HG02623 (cell line): ENCODE results near the gene NUBP2.
"Not testable (repeated sequence)": the region's sequence is repeated elsewhere in the genome, so short reads cannot be mapped to it uniquely, and the experiment has no call there.

Experiments used
- ATAC-seq: cut with Tn5 transposase; IDR thresholded peaks from one replicate; pipeline ENCODE4 v1.9.1; 2021; ENCODE audit warnings: moderate library complexity; ENCODE audit not compliant: unreplicated experiment

NUBP2 gene

DNA sequence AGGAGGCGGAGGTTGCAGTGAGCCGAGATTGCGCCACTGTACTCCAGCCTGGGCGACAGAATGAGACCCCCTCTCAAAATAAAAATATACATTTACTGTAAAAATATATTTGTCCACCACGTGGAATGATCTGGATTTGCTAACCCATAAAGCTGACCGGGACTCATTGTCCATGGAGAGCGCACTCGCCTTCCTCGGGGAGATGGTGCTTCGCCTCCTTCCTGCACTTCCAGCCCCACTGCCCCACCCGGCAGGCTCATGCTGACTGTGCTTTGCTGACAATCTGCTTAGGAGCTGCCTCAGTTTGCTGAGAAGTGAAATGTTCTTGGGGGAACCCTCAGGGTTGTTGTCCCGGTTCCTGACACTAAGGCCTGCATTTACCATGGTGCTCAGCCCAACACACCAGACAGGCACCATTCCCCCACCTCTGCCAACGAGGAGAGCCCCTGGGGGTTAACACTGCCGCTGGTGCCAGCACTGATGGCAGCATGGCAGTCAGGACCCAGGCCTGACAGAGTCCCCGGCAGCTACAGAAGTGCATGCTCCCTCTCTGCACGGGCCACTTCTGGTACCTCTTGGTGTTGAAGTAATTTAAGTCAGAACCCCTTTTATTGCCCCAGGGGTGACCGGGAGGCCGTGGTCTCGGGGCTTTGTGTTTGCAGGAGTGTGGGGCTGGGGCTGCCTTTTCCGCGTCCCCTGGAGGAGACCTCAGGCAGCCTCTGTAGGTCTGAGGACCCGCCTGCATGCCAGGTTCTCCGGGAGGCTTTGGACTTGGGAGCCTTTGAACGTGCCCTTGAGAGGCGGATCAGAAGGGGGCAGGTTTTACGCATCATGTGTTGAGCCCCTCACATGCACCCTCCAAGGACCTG, 2.5 kb downstream of the NUBP2 start:
- no peak for ATAC-seq

DNA sequence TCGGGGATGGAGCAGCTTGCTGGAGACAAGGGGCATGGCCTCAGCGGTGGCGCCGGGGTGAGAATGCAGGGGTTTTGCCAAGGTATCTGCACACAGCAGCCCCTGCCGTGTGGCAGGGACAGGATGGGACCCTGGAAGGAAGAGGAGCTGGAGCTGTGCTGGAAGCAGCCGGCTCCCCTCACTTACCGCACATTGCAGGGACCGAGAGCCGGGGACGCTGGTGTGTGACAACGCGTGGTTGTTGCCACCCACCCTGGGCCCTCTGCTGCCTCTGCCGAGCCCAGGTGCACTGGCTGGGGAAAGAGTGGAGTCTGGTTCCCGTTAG, 3.0 kb downstream of the NUBP2 start:
- no peak for ATAC-seq

DNA sequence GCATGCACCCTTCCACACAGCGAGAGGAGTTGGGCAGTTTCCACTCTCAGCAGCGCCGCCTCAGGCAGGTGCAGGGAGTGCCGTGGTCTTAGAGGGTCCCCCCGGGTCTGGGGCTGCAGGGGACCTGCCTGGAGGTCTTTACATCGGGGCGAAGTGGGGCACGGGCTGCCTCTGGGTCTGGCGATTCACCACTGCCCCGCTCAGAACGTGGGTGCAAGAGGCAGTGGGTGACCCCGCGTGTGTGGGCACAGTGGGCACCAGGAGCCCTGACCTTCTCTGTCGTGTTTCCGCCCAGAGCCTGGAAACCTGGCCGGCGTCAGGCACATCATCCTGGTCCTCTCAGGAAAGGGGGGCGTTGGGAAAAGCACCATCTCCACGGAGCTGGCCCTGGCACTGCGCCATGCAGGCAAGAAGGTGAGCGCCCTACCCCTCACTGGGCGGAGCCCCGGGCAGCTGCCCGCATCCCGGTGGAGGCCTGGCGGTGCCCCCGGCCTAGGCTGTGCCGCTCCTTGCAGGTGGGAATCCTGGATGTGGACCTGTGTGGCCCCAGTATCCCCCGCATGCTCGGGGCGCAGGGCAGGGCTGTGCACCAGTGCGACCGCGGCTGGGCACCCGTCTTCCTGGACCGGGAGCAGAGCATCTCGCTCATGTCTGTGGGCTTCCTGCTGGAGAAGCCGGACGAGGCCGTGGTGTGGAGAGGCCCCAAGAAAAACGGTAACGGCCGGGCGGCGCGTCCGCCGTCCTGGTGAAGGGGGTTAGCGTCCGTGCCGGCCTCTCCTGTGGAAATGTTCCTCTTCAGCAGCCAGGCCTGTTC, 3.7 kb downstream of the NUBP2 start:
- no peak for ATAC-seq

DNA sequence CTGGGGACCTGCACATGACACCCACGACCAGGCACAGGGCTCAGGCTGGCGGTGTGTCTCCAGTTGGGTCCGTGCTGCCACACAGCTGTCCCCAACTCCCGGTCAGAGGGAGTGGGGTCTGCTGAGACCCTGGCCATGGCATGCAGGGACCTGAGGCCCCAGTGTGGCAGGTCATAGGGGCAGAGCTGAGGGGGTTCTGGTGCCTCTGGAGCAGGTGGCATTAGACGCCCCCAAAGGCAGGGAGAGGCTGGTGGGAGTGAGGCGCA, 4.2 kb downstream of the NUBP2 start:
- no peak for ATAC-seq

DNA sequence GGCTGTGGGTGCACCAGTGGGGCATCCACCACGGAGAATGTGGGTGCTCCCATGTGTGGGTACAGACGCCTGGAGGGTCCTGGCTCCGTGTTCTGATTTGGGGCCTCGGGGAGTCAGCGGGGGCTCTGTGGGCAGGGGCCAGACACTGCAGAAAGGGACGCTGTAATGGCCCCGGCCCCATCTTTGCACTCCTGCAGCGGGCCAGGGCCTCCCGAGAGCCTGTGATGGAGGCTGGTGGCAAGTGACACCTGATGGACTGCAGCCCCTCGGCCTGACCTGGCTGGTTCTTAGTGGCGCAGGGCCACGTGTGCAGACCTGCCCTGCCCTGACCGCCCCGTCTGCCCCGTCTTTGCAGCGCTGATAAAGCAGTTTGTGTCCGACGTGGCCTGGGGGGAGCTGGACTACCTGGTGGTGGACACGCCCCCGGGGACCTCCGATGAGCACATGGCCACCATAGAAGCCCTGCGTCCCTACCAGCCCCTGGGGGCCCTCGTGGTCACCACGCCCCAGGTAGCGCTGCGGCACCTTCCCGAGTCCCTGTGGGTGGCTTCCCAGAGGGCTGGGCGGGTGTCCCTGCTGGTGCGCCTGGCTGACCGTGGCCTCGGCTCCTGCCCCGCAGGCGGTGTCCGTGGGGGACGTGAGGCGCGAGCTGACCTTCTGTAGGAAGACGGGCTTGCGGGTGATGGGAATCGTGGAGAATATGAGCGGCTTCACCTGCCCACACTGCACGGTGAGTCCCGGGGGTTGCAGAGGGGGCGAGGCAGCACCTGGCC, 4.7 kb downstream of the NUBP2 start:
- ATAC-seq, result no peak

DNA sequence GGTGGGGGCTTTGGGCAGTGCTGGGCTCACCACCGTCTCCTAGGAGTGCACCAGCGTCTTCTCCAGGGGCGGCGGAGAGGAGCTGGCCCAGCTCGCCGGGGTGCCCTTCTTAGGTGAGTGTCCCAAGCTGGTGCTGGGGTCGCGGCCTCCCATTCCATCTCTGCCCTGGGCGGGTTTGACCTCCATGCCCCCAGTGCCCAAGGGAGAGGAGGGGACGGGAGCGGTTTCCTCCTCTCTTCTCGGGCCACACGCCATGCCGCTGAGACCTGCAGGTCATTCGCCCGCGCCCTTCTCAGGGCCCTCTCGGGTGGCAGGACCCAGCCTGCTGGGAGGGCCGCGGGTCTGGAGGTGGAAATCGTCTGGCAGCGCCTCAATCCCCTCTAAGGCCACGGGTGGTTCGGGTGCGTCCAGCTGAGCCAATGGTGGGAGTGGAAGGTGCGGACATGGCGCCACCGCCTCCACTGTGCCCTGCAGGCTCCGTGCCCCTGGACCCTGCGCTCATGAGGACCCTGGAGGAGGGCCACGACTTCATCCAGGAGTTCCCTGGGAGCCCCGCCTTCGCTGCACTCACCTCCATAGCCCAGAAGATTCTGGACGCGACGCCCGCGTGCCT, 5.4 kb downstream of the NUBP2 start:
- ATAC-seq, result no peak

DNA sequence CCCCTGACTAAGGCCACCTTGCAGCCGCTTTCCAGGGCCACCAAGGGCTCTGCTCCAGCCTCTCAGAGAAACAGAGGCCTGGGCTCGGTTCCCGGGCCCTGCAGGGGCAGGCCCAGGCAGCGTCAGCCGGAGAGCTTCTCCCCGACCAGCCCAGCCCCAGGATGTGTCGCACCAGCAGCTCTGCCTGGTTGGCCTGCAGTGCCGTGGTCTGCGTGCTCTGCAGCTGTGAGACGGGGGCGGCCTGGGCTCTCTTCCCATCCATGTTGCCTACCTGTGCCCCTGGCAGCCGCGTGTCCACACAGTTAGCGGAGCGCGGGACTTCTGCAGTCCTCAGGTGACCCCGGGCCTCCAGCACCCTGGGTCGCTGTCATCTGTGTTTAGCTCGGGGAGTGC, 5.9 kb downstream of the NUBP2 start:
- ATAC-seq, result no peak

DNA sequence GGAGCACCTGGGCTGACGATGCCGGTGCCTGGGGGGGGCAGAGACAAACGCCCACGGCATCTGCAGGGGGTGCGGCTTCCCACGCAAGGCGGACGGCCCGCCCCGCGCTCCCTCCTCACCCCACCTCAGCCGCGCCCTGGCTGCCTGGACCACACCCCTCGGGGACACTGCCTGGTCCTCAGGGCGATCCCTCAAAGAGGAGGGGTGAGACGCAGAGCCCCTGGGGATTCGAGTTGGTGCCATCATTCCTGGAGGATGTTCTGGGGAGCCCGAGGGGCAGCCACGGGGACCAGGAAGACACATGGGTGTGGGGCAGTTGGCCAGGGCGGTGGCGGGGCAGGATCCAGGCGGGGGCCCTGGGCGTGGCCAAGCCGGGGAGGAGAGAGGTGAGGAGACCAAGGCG, 6.9 kb downstream of the NUBP2 start:
- ATAC-seq, result no peak

DNA sequence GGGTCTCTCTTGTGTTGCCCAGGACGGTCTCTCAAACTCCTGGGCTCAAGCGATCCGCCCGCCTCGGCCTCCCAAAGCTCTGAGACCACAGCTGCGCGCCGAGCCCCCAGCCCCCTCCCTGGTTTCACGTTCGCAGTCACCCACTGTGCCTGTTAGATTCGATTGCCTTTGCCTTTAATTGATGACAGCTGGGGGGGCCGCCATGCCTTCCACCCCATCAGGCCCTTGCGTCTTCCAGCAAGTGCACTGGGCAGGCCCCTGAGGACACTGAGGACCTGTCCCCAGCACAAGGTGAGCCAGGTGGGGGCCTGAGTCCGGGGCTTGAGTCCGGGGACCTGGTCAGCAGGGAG, 7.5 kb downstream of the NUBP2 start:
- ATAC-seq, result no peak

DNA sequence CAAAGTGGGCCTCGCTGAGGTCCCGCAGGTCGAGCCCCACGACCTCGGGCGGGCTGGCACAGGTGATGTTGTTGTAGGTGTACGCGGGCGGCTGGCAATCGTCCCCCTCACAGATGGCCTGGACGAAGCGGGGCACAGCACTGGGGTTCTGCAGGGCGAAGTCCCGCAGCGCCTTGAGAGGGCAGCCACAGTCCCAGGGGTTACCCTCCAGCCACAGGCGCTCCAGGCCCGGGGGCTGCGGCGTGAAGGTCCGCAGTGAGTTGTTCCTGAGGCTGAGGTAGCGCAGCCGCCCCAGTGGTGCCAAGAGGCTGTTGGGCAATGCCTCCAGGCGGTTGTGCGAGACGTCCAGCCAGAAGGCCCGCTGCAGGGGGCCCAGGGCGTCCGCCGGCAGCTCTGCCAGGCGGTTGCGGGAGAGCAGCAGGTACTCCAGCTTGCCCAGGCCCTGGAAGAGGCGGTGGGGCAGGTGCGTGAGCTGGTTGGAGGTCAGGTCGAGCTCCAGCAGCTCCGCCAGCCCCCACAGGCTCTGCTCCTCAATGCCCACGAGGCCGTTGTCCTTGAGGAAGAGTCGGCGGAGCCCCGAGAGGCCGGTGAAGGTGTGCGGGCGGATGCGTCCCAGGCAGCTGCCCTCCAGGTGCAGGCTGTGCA, 8.0 kb downstream of the NUBP2 start:
- no peak for ATAC-seq

DNA sequence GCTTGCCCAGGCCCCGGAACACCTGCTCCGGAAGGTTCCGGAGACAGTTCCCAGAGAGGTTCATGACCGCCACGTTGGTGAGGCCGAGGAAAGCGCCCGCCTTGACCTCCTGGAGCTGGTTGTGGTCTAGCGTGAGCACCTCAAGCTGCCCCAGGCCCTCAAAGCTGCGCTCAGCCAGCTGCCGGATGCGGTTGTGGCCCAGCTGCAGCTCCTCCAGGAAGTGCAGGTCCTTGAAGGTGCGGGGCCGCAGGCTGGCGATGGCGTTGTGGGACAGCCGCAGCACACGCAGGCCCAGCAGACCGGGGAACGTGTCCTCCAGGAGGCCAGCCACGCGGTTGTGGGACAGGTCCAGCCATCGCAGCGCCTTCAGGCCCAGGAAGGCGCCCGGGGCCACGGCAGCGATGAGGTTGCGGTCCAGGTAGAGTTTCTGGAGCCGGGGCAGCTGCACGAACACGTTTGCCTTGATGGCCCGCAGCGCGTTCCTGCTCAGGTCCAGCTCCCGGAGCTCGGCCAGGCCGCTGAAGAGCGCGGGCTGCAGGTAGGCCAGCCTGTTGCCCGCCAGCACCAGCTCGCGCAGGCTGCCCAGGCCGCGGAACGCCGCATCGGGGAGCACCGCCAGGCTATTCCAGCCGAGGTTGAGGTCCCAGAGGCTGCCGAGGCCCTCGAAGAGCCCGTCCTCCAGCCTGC, 8.6 kb downstream of the NUBP2 start:
- no peak for ATAC-seq

DNA sequence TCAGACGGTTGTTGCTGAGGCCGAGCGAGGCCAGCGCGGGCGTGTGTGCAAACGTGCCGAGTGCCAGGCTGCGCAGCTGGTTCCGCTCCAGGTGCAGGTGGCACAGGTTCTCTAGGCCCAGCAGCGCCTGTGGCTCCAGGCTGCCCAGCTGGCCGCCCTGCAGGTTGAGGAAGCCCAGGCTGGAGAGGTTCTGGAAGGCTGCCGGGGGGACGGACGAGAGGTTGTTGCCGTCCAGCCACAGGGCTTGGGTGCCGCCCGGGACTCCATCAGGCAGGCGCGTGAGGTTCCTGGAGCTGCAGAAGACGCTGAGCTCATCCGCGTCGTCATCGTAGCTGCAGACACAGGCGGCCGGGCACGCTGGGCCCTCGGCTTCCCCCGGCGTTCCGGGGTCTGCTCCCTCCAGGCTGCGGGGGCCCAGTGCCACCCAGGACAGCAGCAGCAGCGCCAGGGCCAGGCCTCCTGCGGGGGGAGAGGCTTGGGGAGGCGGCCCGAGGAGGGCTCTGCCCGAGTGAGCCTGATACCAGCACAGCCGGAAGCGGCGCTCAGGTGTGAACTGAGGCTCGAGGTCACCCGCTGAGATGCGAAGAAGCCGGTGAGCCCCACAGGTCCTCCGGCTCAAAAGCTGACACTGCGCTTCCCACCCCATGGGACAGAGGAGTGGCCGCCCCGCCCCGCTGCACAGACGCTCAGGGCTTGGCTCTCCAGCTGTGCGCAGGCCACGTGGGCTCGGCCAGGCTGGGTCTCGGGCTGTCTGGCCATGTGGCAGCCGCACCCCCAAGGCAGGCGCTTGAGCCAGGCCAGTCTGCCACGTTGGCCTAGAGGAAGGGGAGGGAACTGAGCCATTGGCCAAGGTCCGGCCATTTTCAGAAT, 9.4 kb downstream of the NUBP2 start:
- no peak for ATAC-seq

DNA sequence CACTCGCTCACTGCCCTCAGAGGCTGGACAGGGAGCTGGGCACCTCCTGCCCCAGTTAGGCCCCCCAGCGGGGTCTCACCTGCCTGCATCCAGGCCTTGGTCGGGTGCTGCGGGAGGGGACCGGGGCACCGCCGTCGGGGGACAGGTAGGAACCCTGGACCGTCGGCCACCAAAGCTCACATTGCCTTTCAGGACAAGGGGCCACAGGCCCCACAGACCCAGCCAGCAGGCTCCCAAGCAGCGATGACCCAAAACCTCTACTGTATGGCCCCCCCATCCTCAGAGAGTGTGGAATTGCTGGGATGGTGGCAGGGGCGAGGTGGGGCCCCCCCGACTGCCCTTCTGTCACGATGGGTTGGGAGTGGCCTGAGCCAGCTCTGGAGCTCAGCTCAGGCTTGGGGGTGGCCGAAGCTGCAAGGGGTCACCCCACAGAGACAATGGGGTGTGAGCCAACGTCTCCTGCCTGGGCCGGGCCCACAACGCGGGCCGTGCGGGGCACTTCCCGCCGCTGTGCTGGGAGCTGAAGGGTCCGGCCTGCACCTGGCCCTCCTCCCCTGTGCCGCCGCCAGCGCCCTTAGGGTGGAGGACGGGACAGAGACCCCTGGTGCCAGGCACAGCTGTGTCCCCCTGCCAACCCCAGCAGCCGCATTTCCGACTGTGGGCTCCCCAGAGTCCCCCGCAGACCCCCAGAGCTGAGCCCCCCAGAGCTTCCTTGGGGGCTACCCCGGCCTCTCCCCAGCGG, 10.2 kb downstream of the NUBP2 start:
- ATAC-seq, result no peak

DNA sequence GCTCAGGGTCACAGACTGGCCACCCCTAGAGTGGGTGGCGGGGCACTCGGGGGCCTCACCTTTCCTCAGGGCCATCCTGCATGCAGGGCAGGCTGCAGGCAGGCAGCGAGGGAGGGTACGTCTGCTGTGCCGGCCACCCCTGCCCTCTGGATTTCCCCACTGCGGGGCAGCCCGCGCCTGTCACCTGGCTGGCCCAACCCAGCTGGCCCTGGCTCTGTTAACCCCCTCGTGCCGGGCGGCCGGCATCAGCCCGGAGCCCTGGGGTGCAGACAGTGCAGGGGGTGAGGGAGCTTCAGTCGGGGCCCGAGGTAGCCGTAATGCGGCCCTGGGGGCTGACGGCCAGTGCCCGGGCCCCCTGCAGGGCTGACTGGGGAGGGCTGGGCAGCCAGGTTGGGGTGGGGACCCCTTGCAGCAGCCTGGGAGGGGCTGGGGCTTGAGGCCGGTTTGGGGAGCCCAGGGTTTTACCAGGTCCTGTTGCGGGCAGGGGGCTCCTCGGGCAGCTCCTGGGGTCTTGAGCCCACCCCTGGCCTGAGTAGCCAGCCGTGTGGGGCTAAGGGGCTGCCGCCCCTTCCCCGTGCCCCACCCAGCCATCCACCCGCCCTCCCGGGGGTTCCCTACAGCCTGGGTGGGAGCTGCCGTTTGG, 10.9 kb downstream of the NUBP2 start, which contains the start of gene IGFALS:
Gene IGFALS (minus strand): TSS at position 128 of the 643 bp plus-strand sequence. CDS start 53 bp downstream, at position 75.
- no peak for ATAC-seq

DNA sequence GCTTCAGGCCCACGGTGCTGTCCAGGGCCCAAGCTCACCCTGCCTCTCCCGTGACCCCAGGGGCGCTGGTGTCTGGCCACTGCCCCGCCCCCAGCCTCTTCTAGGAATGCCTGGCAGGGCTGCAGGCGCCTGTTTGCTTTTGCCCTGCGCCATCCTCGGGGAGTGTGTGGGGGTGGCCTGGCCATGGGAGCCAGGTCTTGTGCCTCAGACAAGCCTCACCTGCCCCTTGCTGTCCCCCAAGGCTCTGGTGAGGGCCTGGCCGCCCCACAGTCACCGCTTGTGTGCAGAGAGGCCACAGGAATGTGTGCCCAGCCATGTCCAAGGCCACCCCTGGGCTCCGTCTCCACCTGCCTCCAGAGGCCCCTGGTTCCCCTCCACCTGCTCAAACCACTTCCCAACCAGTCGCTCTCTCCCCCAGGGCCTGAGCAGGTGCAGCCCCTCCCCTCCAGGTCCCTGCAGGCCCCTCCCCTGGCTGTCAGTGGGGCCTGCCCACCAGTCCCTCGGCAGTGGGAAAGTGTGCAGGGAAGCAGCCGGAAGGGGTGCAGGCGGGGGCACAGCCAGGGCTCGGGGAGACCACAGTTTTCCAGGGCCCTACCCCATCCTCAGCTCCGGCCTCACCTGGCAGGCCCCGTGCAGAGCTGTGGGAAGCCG, 11.6 kb downstream of the NUBP2 start:
- no peak for ATAC-seq

DNA sequence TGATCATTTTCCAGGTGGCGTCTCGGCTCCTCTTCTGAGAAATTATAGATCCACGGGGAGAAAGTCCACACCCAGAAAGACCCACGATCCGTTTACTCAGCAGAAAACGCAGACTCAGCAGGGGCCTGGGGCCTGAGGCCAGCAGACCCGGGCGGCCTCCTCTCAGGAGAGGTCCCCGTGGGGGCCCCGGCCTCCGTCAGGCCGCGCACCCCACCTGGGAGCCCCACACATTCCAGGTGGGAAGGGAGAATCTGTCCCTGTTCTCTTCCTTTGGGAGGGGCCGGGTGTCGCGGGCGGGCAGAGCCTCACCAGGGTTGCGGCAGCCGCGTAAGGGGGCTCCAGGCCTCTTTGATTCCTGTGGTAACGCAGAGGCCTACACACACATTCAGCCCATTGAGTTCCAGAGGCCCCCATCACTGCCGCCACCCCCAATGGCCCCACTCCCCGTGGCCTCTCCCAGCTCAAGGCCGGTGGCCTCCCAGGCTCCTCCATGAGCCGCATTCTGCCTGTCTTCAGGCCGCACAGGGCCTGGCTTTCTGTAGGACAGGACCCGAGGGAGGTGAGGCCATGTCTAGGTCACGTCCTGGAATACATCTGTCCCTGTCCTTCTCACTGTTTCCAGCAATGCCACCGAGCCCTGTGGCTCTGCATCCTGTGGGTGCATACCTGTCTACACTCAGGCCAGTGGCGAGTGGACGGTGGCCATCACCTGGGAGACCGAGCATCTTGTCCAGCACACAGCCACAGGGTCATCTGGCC, 12.3 kb downstream of the NUBP2 start:
- no peak for ATAC-seq

DNA sequence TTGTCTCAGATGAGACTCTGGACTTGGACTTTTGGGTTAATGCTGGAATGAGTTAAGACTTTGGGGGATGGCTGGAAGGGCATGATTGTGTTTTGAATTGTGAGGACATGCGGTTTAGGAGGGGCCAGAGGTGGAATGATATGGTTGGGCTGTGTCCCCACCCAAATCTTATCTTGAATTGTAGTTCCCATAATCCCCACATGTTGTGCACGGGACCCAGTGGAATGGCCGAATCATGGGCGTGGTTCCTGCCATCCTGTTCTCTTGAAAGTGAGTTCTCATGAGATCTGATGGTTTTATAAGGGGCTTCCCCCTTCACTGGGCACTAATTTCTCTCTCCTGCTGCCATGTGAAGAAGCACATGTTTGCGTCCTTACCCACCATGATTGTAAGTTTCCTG, 16.5 kb downstream of the NUBP2 start:
- ATAC-seq, result not testable (repeated sequence)
